NK-92 (cell line): ENCODE data around the gene DFFA.
"Not testable (repeated sequence)": the region's sequence is repeated elsewhere in the genome, so short reads cannot be mapped to it uniquely, and the experiment has no call there.

Experiments
- DNase-seq: peaks from one replicate; lab custom pipeline; 2025; ENCODE audit not compliant: unreplicated experiment; lab: John Stamatoyannopoulos, UW

Gene DFFA

GRCh38 chr1:10467078-10467477, 5.3 kb downstream of the DFFA start:
- no peak for DNase-seq

- no peak for DNase-seq
These were observed 13.1 kb downstream of the DFFA start for GRCh38 chr1:10459184-10459583.

- DNase-seq, result no peak
These were observed 14.5 kb downstream of the DFFA start for GRCh38 chr1:10457875-10458274.

GRCh38 chr1:10457462-10457861, 14.9 kb downstream of the DFFA start:
- DNase-seq, result not testable (repeated sequence)

GRCh38 chr1:10456661-10457060, 15.7 kb downstream of the DFFA start:
- no peak for DNase-seq

GRCh38 chr1:10456048-10456447, 16.3 kb downstream of the DFFA start:
- no peak for DNase-seq

- DNase-seq, result no peak
These were observed 21.0 kb downstream of the DFFA start for GRCh38 chr1:10451287-10451686.

- DNase-seq, result no peak
These were observed 21.5 kb downstream of the DFFA start for GRCh38 chr1:10450836-10451235.

GRCh38 chr1:10450156-10450814, 22.0 kb downstream of the DFFA start:
- DNase-seq, result no peak

GRCh38 chr1:10449751-10450150, 22.6 kb downstream of the DFFA start, which contains the start of gene CORT:
Gene CORT (plus strand): TSS chr1:10450031. CDS start chr1:10450224, 193 bp downstream.
- no peak for DNase-seq

- no peak for DNase-seq
These were observed 25.4 kb downstream of the DFFA start for GRCh38 chr1:10446790-10447422.

GRCh38 chr1:10444795-10445397, 27.4 kb downstream of the DFFA start:
- DNase-seq, result no peak

- no peak for DNase-seq
These were observed 28.1 kb downstream of the DFFA start for GRCh38 chr1:10444248-10444647.

GRCh38 chr1:10440794-10441193, 31.5 kb downstream of the DFFA start:
- no peak for DNase-seq

- DNase-seq, result no peak
These were observed 32.0 kb downstream of the DFFA start for GRCh38 chr1:10440305-10440704.

- DNase-seq, result no peak
These were observed 33.6 kb downstream of the DFFA start for GRCh38 chr1:10438677-10439163.

GRCh38 chr1:10437052-10437451, 35.3 kb downstream of the DFFA start:
- no peak for DNase-seq

- DNase-seq, result no peak
These were observed 37.7 kb downstream of the DFFA start for GRCh38 chr1:10434590-10434989.

- DNase-seq, result no peak
These were observed 38.5 kb downstream of the DFFA start for GRCh38 chr1:10433790-10434189.

- no peak for DNase-seq
These were observed 39.2 kb downstream of the DFFA start for GRCh38 chr1:10432910-10433700.

- no peak for DNase-seq
These were observed 41.1 kb downstream of the DFFA start for GRCh38 chr1:10431070-10431730.
